NCI-H1930 (cell line): ENCODE data around the gene TTC4.
"Not testable (repeated sequence)": the region's sequence is repeated elsewhere in the genome, so short reads cannot be mapped to it uniquely, and the experiment has no call there.

ENCODE experiments used
- DNase-seq, 2 experiments: peaks; one replicate each; lab custom pipeline; 2025; lab: John Stamatoyannopoulos, UW

TTC4 gene

GRCh38 chr1:54748094-54748835 is 32.6 kb downstream of the TTC4 start:
- no peak for DNase-seq

GRCh38 chr1:54750596-54750995 is 34.9 kb downstream of the TTC4 start:
- DNase-seq: no peak

- no peak for DNase-seq
Measured at GRCh38 chr1:54751426-54751825, 35.8 kb downstream of the TTC4 start.

GRCh38 chr1:54754045-54754444 is 38.4 kb downstream of the TTC4 start:
- DNase-seq: no peak

GRCh38 chr1:54754486-54755285 is 39.0 kb downstream of the TTC4 start:
- DNase-seq: no peak

- no peak for DNase-seq
Measured at GRCh38 chr1:54757833-54758232, 42.2 kb downstream of the TTC4 start.

- DNase-seq: no peak
Measured at GRCh38 chr1:54758678-54759348, 43.2 kb downstream of the TTC4 start.

GRCh38 chr1:54763816-54764132 is 48.1 kb downstream of the TTC4 start:
- DNase-seq: no peak

GRCh38 chr1:54764133-54764921 is 48.7 kb downstream of the TTC4 start, which contains the start of gene PARS2:
TSS of gene PARS2 (minus strand) at chr1:54764523. CDS start at chr1:54759161, 5,362 bp downstream.
- DNase-seq: peak; percentile 98 to 99

- DNase-seq: no peak
Measured at GRCh38 chr1:54764922-54765561, 49.4 kb downstream of the TTC4 start.

- DNase-seq: no peak
Measured at GRCh38 chr1:54766726-54767125, 51.1 kb downstream of the TTC4 start.

- DNase-seq: no peak
Measured at GRCh38 chr1:54767526-54767925, 51.9 kb downstream of the TTC4 start.

- no peak for DNase-seq
Measured at GRCh38 chr1:54768093-54768492, 52.4 kb downstream of the TTC4 start.

- no peak for DNase-seq
Measured at GRCh38 chr1:54772951-54773350, 57.3 kb downstream of the TTC4 start.

- no peak for DNase-seq
Measured at GRCh38 chr1:54774820-54775498, 59.3 kb downstream of the TTC4 start.

GRCh38 chr1:54775828-54776721 is 60.4 kb downstream of the TTC4 start:
- DNase-seq: not testable (repeated sequence)

GRCh38 chr1:54777011-54777410 is 61.4 kb downstream of the TTC4 start:
- no peak for DNase-seq

GRCh38 chr1:54777431-54777830 is 61.8 kb downstream of the TTC4 start:
- DNase-seq: no peak

- no peak for DNase-seq
Measured at GRCh38 chr1:54781023-54781723, 65.5 kb downstream of the TTC4 start.
